Type B pancreatic cell (in vitro differentiated cells): Measurements from ENCODE around the gene CC2D2A. TPM values are rescaled to one million over a fixed set of nuclear protein-coding genes. Genes with fewer than 3 reads are reported as not detected.
A peak's percentile ranks its signal among the peaks of the same experiment; 100 is the strongest.

Experiments used
- DNase-seq: peaks from one replicate; pipeline ENCODE4 v3.0.0; 2021; ENCODE audit warnings: mixed read lengths; ENCODE audit not compliant: unreplicated experiment; ENCODE audit errors: extremely low spot score
- H3K27ac Mint-ChIP-seq: 2 replicates; pipeline ENCODE4 v1.8.0; 2021; ENCODE audit warnings: mild to moderate bottlenecking, mixed read lengths
- H3K27me3 Mint-ChIP-seq: 2 replicates; pipeline ENCODE4 v1.8.0; 2021; ENCODE audit warnings: mixed read lengths
- H3K36me3 Mint-ChIP-seq: 2 replicates; pipeline ENCODE4 v1.8.0; 2021; ENCODE audit warnings: mixed read lengths
- H3K4me1 Mint-ChIP-seq: one replicate; pipeline ENCODE4 v1.8.0; 2021; ENCODE audit warnings: mixed read lengths; ENCODE audit not compliant: unreplicated experiment
- H3K4me3 Mint-ChIP-seq: 2 replicates; pipeline ENCODE4 v1.8.0; 2021; ENCODE audit warnings: mild to moderate bottlenecking, mixed read lengths
- H3K9me3 Mint-ChIP-seq: 2 replicates; pipeline ENCODE4 v1.8.0; 2021; ENCODE audit warnings: mixed read lengths
- CTCF ChIP-seq: fragments of 200-600 bp; sonication (generic); conservative IDR thresholded peaks from 2 replicates; pipeline ENCODE4 v1.5.0; 2021; ENCODE audit warnings: antibody characterized with exemption, mild to moderate bottlenecking
- total RNA-seq: library from RNA; stranded (reverse); gene quantifications from 2 replicates; pipeline ENCODE4 v1.2.1, GENCODE V29; 2021; ENCODE audit warnings: low replicate concordance

CC2D2A gene
- total RNA-seq, 1 donor from 2014 or later: 27.8 TPM

GRCh38 chr4:15438939-15439524 is 30.6 kb upstream of the CC2D2A start:
- H3K4me3 Mint-ChIP-seq: no peak overlapping the region
- H3K27ac Mint-ChIP-seq: no peak overlapping the region
- TF ChIP-seq CTCF: no peak
- peaks cover 8% of the 10 kb centered on the region for H3K4me1 Mint-ChIP-seq
- DNase-seq: no peak
- no peaks in the 10 kb centered on the region for H3K9me3 Mint-ChIP-seq
- H3K27me3 Mint-ChIP-seq: no peaks in the 10 kb centered on the region
- peaks cover 3% of the 10 kb centered on the region for H3K36me3 Mint-ChIP-seq

GRCh38 chr4:15443371-15444160 is 26.1 kb upstream of the CC2D2A start:
- TF ChIP-seq CTCF: no peak
- H3K4me1 Mint-ChIP-seq: no peaks in the 10 kb centered on the region
- no peaks in the 10 kb centered on the region for H3K27me3 Mint-ChIP-seq
- peaks cover 9% of the 10 kb centered on the region for H3K36me3 Mint-ChIP-seq
- H3K4me3 Mint-ChIP-seq: no peak overlapping the region
- H3K9me3 Mint-ChIP-seq: peaks cover 5% of the 10 kb centered on the region
- no peak overlapping the region for H3K27ac Mint-ChIP-seq
- DNase-seq: no peak

GRCh38 chr4:15444276-15444675 is 25.4 kb upstream of the CC2D2A start:
- Mint-ChIP-seq H3K4me1 (no peaks in the 10 kb centered on the region), H3K36me3 (peaks cover 9% of the 10 kb centered on the region), H3K27me3 (no peaks in the 10 kb centered on the region)

GRCh38 chr4:15444879-15445547 is 24.7 kb upstream of the CC2D2A start:
- Mint-ChIP-seq H3K27me3 (no peaks in the 10 kb centered on the region), H3K36me3 (peaks cover 9% of the 10 kb centered on the region), H3K27ac (peak overlapping the region; percentile 88), H3K4me1 (no peaks in the 10 kb centered on the region), H3K9me3 (peaks cover 5% of the 10 kb centered on the region), H3K4me3 (peak overlapping the region; percentile 67)
- no peak for DNase-seq
- no peak for TF ChIP-seq CTCF

More at GRCh38 chr4:15444276-15444675, 25.4 kb upstream of the CC2D2A start:
- Mint-ChIP-seq H3K4me3 (no peak overlapping the region), H3K27ac (peak overlapping the region; percentile 88), H3K9me3 (peaks cover 5% of the 10 kb centered on the region)
- no peak for TF ChIP-seq CTCF
- no peak for DNase-seq

GRCh38 chr4:15451181-15451865 is 18.4 kb upstream of the CC2D2A start:
- TF ChIP-seq CTCF: no peak
- Mint-ChIP-seq H3K27me3 (no peaks in the 10 kb centered on the region), H3K4me3 (peak overlapping the region; percentile 2), H3K9me3 (no peaks in the 10 kb centered on the region), H3K27ac (peak overlapping the region; percentile 35), H3K36me3 (no peaks in the 10 kb centered on the region), H3K4me1 (peaks cover 15% of the 10 kb centered on the region)
- no peak for DNase-seq
